HL-60/S4 treated with phorbol 12-myristate 13-acetate at 8.2 ng/mL for 4 days and 3 days (cell line): ENCODE results near the gene OR6J1.
"Not testable (repeated sequence)": the region's sequence is repeated elsewhere in the genome, so short reads cannot be mapped to it uniquely, and the experiment has no call there.

Source experiments
- in situ Hi-C: fragments of 300-500 bp; cut with MboI; formaldehyde crosslinking; loops from 2 replicates; pipeline ENCODE4 v1.15.0; 2022; ENCODE audit warnings: low sequenced_read_pairs

Gene OR6J1

GRCh38 chr14:22587677-22588422, 56.3 kb downstream of the OR6J1 start:
- in situ Hi-C loops: not testable (repeated sequence)

GRCh38 chr14:22587247-22587646, 56.9 kb downstream of the OR6J1 start:
- in situ Hi-C loops: no loop called here

GRCh38 chr14:22583994-22584393, 60.2 kb downstream of the OR6J1 start:
- in situ Hi-C loops: no loop called here
